ENCODE results near the gene RBM19.

Gene RBM19

GRCh38 chr12:113898466-113898865, 67.7 kb downstream of the RBM19 start:
- DNase-seq, result no peak

- DNase-seq, result no peak
These were observed 68.7 kb downstream of the RBM19 start for GRCh38 chr12:113897406-113897805.

GRCh38 chr12:113896841-113897240, 69.3 kb downstream of the RBM19 start:
- no peak for DNase-seq

- no peak for DNase-seq
These were observed 69.9 kb downstream of the RBM19 start for GRCh38 chr12:113896194-113896593.

- no peak for DNase-seq
These were observed 70.9 kb downstream of the RBM19 start for GRCh38 chr12:113895176-113895575.

- no peak for DNase-seq
These were observed 71.4 kb downstream of the RBM19 start for GRCh38 chr12:113894697-113895096.

- no peak for DNase-seq
These were observed 72.9 kb downstream of the RBM19 start for GRCh38 chr12:113893221-113893620.

GRCh38 chr12:113892556-113892955, 73.6 kb downstream of the RBM19 start:
- no peak for DNase-seq

- DNase-seq, result no peak
These were observed 74.2 kb downstream of the RBM19 start for GRCh38 chr12:113891739-113892520.

- DNase-seq, result no peak
These were observed 74.9 kb downstream of the RBM19 start for GRCh38 chr12:113891167-113891692.

GRCh38 chr12:113889891-113890581, 76.1 kb downstream of the RBM19 start:
- no peak for DNase-seq

- no peak for DNase-seq
These were observed 77.0 kb downstream of the RBM19 start for GRCh38 chr12:113889076-113889475.

- DNase-seq, result no peak
These were observed 77.7 kb downstream of the RBM19 start for GRCh38 chr12:113888435-113888834.

- no peak for DNase-seq
These were observed 78.2 kb downstream of the RBM19 start for GRCh38 chr12:113887906-113888305.

- no peak for DNase-seq
These were observed 79.4 kb downstream of the RBM19 start for GRCh38 chr12:113886721-113887120.

- no peak for DNase-seq
These were observed 81.7 kb downstream of the RBM19 start for GRCh38 chr12:113884392-113884791.

GRCh38 chr12:113882690-113883089, 83.4 kb downstream of the RBM19 start:
- no peak for DNase-seq

- no peak for DNase-seq
These were observed 84.8 kb downstream of the RBM19 start for GRCh38 chr12:113880988-113881962.

GRCh38 chr12:113880326-113880725, 85.8 kb downstream of the RBM19 start:
- no peak for DNase-seq

- DNase-seq, result no peak
These were observed 86.5 kb downstream of the RBM19 start for GRCh38 chr12:113879658-113880057.

GRCh38 chr12:113877607-113878006, 88.5 kb downstream of the RBM19 start:
- no peak for DNase-seq

- DNase-seq, result no peak
These were observed 90.0 kb downstream of the RBM19 start for GRCh38 chr12:113876160-113876559.

GRCh38 chr12:113875691-113876090, 90.4 kb downstream of the RBM19 start:
- no peak for DNase-seq

Measured in stimulated activated CD4-positive, alpha-beta T cell treated with anti-CD3 and anti-CD28 coated beads, Interleukin-2, amount 100 ng/mL, for 48 hours (primary cell).